Ishikawa (cell line): ENCODE measurements around the gene BMP2K.

Experiments used
- CEBPB ChIP-seq: IDR thresholded peaks from 2 replicates; pipeline ENCODE4 v1.6.1; 2012
- EP300 ChIP-seq: IDR thresholded peaks from 2 replicates; pipeline ENCODE4 v1.6.1; 2012; ENCODE audit warnings: borderline replicate concordance
- RAD21 ChIP-seq: IDR thresholded peaks from 2 replicates; pipeline ENCODE4 v1.6.1; 2012; ENCODE audit warnings: low read depth
- TAF1 ChIP-seq: IDR thresholded peaks from 2 replicates; pipeline ENCODE4 v1.6.1; 2012; ENCODE audit warnings: low read depth, mild to moderate bottlenecking
- YY1 ChIP-seq: IDR thresholded peaks from 2 replicates; pipeline ENCODE4 v1.6.1; 2012; ENCODE audit warnings: low read depth
- ZBTB7A ChIP-seq: IDR thresholded peaks from 2 replicates; pipeline ENCODE4 v1.6.1; 2012; ENCODE audit warnings: low read depth
- TF ChIP-seq, protein P1 (sequence below): IDR thresholded peaks from 2 replicates; pipeline ENCODE4 v1.6.1; 2012; ENCODE audit warnings: low read depth, mild to moderate bottlenecking
- TF ChIP-seq, protein P2 (sequence below): IDR thresholded peaks from 2 replicates; pipeline ENCODE4 v1.6.1; 2012

DNA sequence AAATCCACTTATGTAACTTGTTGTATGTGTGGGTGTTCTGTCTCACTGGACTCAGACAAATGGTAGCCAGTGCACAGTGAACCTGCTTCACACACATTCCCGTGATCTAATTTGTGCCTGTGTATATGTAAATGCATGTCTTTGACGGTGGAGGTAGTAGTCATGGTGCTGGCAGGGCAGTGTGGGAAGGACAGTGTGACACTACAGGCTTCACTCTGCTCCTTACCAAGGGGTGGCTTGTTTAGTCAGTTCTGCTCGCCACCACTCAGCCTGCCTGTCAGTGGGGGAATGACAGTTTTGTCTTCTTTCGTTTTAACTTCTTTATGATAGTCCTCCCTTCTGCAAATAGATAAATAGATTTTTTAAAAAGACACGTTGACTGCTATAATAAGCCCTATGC, 180.8 kb downstream of the BMP2K start:
- TF ChIP-seq, protein P1, sequence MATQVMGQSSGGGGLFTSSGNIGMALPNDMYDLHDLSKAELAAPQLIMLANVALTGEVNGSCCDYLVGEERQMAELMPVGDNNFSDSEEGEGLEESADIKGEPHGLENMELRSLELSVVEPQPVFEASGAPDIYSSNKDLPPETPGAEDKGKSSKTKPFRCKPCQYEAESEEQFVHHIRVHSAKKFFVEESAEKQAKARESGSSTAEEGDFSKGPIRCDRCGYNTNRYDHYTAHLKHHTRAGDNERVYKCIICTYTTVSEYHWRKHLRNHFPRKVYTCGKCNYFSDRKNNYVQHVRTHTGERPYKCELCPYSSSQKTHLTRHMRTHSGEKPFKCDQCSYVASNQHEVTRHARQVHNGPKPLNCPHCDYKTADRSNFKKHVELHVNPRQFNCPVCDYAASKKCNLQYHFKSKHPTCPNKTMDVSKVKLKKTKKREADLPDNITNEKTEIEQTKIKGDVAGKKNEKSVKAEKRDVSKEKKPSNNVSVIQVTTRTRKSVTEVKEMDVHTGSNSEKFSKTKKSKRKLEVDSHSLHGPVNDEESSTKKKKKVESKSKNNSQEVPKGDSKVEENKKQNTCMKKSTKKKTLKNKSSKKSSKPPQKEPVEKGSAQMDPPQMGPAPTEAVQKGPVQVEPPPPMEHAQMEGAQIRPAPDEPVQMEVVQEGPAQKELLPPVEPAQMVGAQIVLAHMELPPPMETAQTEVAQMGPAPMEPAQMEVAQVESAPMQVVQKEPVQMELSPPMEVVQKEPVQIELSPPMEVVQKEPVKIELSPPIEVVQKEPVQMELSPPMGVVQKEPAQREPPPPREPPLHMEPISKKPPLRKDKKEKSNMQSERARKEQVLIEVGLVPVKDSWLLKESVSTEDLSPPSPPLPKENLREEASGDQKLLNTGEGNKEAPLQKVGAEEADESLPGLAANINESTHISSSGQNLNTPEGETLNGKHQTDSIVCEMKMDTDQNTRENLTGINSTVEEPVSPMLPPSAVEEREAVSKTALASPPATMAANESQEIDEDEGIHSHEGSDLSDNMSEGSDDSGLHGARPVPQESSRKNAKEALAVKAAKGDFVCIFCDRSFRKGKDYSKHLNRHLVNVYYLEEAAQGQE = no peak
- TF ChIP-seq, protein P2, sequence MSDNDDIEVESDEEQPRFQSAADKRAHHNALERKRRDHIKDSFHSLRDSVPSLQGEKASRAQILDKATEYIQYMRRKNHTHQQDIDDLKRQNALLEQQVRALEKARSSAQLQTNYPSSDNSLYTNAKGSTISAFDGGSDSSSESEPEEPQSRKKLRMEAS = no peak
- TF ChIP-seq TAF1 (no peak), RAD21 (no peak), CEBPB (no peak), YY1 (no peak), ZBTB7A (no peak), EP300 (no peak)
